Activated T-helper 1 cell treated with Interleukin-2 at 50 U/mL for 16 hours (primary cell): ENCODE data around the gene KIF11.
A peak's percentile ranks its signal among the peaks of the same experiment; 100 is the strongest.

ENCODE experiments used
- DNase-seq: peaks from one replicate; pipeline ENCODE4 v3.0.0-alpha.2; 2020; ENCODE audit warnings: low read depth

KIF11 gene

GRCh38 chr10:92681306-92681834, 88.4 kb downstream of the KIF11 start:
- DNase-seq, result no peak

DNA sequence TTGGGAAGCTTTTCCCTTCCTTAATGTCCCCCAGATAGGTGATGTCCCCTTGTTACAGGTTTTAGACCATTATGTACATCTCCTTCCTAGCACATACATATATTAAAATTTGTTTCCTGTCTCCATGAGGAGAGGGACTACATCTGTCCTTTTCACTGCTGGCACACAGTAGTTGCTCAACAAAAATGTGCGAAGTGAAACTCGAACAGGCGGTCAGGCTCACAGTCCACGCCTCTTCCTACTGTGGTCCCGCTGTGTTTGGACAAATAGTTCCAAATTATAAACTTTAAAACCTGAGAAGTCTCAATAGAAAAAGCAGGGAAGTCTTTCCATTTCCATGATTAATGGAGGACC, 95.6 kb downstream of the KIF11 start:
- no peak for DNase-seq

GRCh38 chr10:92688927-92689662, 96.2 kb downstream of the KIF11 start:
- DNase-seq, result no peak

- no peak for DNase-seq
Observed at GRCh38 chr10:92689663-92690210, 96.8 kb downstream of the KIF11 start, which contains the start of gene HHEX. Gene HHEX (plus strand): TSS chr10:92689955. CDS start chr10:92689987, 32 bp downstream.

- DNase-seq, result peak; percentile 53
Observed at GRCh38 chr10:92690211-92690914, 97.4 kb downstream of the KIF11 start.

DNA sequence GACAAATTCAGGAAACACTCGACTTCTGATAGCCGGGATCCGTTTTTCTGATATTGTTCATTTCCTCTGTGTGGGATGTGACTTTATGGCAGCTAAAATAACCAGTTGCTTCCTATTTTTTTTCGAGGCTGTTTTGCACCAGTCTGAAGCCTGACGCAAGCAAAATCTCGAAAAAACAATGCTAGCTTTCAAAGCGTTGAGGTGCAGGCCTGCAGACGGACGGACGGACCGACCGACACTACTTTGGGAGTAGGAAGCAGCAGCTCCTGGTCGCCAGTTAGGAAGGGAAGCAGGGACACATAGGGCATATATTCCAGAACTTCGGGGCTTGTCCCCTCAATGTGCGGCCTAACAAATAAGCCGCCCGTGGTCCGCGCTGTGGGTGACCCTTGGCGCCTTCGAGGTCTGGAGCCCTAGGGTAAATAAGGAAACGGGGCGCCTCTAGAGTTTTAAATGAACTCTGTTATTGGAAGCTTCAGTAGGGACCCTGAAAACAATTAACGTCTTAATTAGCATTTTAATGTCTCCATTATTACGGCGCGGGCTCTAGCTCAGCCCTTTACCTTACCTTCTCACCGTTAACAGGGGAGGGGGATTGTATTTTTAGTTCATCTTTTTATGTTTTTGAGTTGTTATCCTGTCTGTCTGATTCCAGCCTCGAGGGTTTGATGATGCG, 98.1 kb downstream of the KIF11 start:
- no peak for DNase-seq

GRCh38 chr10:92691591-92692079, 98.7 kb downstream of the KIF11 start:
- DNase-seq, result no peak

- DNase-seq, result no peak
Observed at GRCh38 chr10:92692080-92692671, 99.2 kb downstream of the KIF11 start.

- DNase-seq, result no peak
Observed at GRCh38 chr10:92692697-92693533, 100.0 kb downstream of the KIF11 start.

DNA sequence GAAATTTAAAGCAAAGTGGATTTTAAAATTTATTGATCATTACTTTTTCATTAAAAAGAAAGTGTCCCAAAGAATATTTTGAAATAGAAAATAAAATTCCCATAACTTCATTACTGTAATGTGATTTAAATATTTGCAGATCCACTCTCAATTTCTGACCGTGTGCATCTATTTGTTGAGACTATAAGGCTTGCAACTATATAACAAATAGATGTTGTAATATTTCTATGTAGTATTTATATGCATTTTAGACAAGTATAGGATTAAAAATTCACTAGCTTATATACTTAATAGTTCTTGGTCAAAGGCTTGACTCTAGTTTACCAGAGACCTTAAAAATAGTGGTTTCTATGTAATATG, 100.6 kb downstream of the KIF11 start:
- DNase-seq, result no peak

GRCh38 chr10:92695679-92696605, 103.0 kb downstream of the KIF11 start:
- no peak for DNase-seq

DNA sequence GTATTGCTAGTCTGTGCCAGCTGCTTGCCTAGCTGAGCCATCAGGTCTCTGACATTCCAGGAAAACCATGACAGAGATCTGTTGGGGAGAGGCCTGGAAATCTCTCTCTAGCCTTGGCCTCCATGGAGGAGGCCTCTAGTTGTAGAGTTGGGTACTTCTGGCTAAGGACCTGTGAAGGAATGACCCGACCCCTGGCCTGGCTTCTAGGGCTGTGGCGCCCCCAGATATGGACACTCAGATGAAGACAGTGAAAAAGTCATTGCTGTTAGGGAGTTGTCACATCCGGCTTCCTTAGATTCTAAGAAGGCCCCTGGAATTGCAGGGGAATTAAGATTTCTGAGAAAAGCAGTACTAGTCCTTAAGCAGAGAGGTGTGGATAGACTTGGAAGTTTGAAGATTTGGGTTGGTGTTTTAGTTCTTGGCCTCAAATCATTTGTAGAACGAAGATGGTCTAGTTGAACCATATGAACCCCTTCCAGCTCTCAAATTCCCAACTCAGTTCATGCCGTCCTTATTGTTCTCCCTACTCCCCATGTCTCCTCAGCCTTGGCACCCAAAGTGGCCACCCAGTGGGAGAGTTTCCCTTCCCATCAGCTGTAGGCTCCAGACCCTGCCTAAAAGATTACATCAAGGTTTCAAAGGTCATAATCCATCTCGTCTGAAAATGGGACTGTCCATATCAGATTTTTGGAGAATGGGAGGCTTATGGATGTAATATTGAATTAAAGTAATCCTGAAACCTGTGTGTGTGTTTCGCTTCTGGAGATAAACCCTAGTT, 103.9 kb downstream of the KIF11 start:
- DNase-seq, result no peak

- no peak for DNase-seq
Observed at GRCh38 chr10:92697663-92698511, 105.0 kb downstream of the KIF11 start.

DNA sequence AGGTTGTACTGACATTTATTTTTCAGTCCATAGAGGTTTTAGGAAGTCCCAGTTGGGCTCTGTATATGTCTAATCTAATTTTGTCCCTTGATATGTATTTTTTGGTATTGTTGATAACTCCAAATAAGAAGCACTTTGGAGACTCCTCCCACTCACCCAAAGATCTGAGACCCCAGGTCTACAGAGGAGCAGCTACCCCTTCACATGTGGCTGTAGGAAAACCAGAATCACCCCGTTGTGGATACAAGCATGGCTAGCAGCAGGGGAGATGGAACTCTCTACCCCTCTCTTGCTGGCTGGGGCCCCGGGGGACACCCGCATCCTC, 106.2 kb downstream of the KIF11 start:
- no peak for DNase-seq

- DNase-seq, result no peak
Observed at GRCh38 chr10:92699518-92700381, 106.8 kb downstream of the KIF11 start.

- no peak for DNase-seq
Observed at GRCh38 chr10:92702301-92702916, 109.5 kb downstream of the KIF11 start.
